Neural cell (in vitro differentiated cells): ENCODE results near the gene PREP. TPM values are rescaled to one million over a fixed set of nuclear protein-coding genes. Genes with fewer than 3 reads are reported as not detected.

Source experiments
- H2AFZ ChIP-seq: fragments of 200-600, 300-800 bp; sonication (generic), shearing (Covaris generic); 2 replicates; pipeline ENCODE4 v1.6.0; 2014; ENCODE audit warnings: low read depth, mild to moderate bottlenecking, antibody characterized with exemption, low read length, moderate library complexity
- H3F3A ChIP-seq: fragments of 200-600 bp; shearing (Covaris generic); 2 replicates; pipeline ENCODE4 v1.6.1; 2016; ENCODE audit warnings: mild to moderate bottlenecking, moderate library complexity, mixed read lengths, antibody characterized with exemption, low read length; ENCODE audit not compliant: insufficient read depth, poor library complexity, severe bottlenecking
- H3K27ac ChIP-seq: fragments of 200-600, 300-800 bp; sonication (generic), shearing (Covaris generic); 2 replicates; pipeline ENCODE4 v1.5.1; 2014; ENCODE audit warnings: mild to moderate bottlenecking, low read length, moderate library complexity
- H3K27me3 ChIP-seq: fragments of 300-800, 200-600 bp; sonication (generic), shearing (Covaris generic); 2 replicates; pipeline ENCODE4 v1.6.0; 2014; ENCODE audit warnings: mild to moderate bottlenecking, low read depth, low read length, moderate library complexity; ENCODE audit not compliant: insufficient read depth
- H3K36me3 ChIP-seq: fragments of 300-800, 200-600 bp; sonication (generic), shearing (Covaris generic); 2 replicates; pipeline ENCODE4 v1.5.1; 2014; ENCODE audit warnings: mild to moderate bottlenecking, antibody characterized with exemption, low read length, moderate library complexity; ENCODE audit not compliant: insufficient read depth
- H3K4me2 ChIP-seq: fragments of 300-800, 200-600 bp; sonication (generic), shearing (Covaris generic); 2 replicates; pipeline ENCODE4 v1.6.0; 2014; ENCODE audit warnings: mild to moderate bottlenecking, low read length
- H3K4me3 ChIP-seq: fragments of 300-800, 200-600 bp; sonication (generic), shearing (Covaris generic); 2 replicates; pipeline ENCODE4 v1.5.1; 2014; ENCODE audit warnings: mild to moderate bottlenecking, low read length, moderate library complexity
- H3K79me2 ChIP-seq: fragments of 200-600 bp; shearing (Covaris generic); replicated peaks from 2 replicates; pipeline ENCODE4 v1.6.0; 2014; ENCODE audit warnings: mild to moderate bottlenecking, low read length, moderate library complexity; ENCODE audit not compliant: insufficient read depth
- H3K9ac ChIP-seq: fragments of 300-800, 200-600 bp; sonication (generic), shearing (Covaris generic); 2 replicates; pipeline ENCODE4 v1.6.1; 2016; ENCODE audit warnings: mild to moderate bottlenecking, low read length, mixed read lengths
- H3K9me2 ChIP-seq: fragments of 200-600 bp; shearing (Covaris generic); 2 replicates; pipeline ENCODE4 v1.6.1; 2016; ENCODE audit warnings: mild to moderate bottlenecking, low read length, mixed read lengths; ENCODE audit not compliant: insufficient read depth
- H3K9me3 ChIP-seq: fragments of 200-600, 300-800 bp; sonication (generic), shearing (Covaris generic); 2 replicates; pipeline ENCODE4 v1.6.1; 2016; ENCODE audit warnings: mild to moderate bottlenecking, mixed run types, low read length, moderate library complexity, mixed read lengths
- H4K20me1 ChIP-seq: fragments of 200-600 bp; shearing (Covaris generic); 2 replicates; pipeline ENCODE4 v1.6.1; 2016; ENCODE audit warnings: mild to moderate bottlenecking, mixed run types; ENCODE audit not compliant: insufficient read depth
- CTCF ChIP-seq: fragments of 450-650 bp; IDR thresholded peaks from 2 replicates; pipeline ENCODE4 v1.5.1; 2014; ENCODE audit warnings: antibody characterized with exemption, mild to moderate bottlenecking, moderate library complexity; ENCODE audit not compliant: poor library complexity, severe bottlenecking
- EP300 ChIP-seq: fragments of 450-650 bp; conservative IDR thresholded peaks from 2 replicates; pipeline ENCODE4 v1.6.1; 2014; ENCODE audit warnings: antibody characterized with exemption, mild to moderate bottlenecking, moderate library complexity; ENCODE audit not compliant: poor library complexity, severe bottlenecking
- EZH2 ChIP-seq: fragments of 200-600, 300-800 bp; shearing (Covaris generic), sonication (generic); IDR thresholded peaks from 2 replicates; pipeline ENCODE4 v1.6.1; 2014; ENCODE audit warnings: antibody characterized with exemption, low read length, borderline replicate concordance, mild to moderate bottlenecking; ENCODE audit not compliant: insufficient read depth, poor library complexity, severe bottlenecking
- MXI1 ChIP-seq: fragments of 450-650 bp; conservative IDR thresholded peaks from 2 replicates; pipeline ENCODE4 v1.6.1; 2014; ENCODE audit warnings: antibody characterized with exemption, mild to moderate bottlenecking; ENCODE audit not compliant: poor library complexity, severe bottlenecking
- POLR2AphosphoS5 ChIP-seq: IDR thresholded peaks from 2 replicates; pipeline ENCODE4 v1.6.1; 2012
- RAD21 ChIP-seq: fragments of 450-650 bp; conservative IDR thresholded peaks from 2 replicates; pipeline ENCODE4 v1.6.1; 2014; ENCODE audit warnings: antibody characterized with exemption, mild to moderate bottlenecking, moderate library complexity
- REST ChIP-seq: IDR thresholded peaks from 2 replicates; pipeline ENCODE4 v1.6.1; 2012; ENCODE audit warnings: borderline replicate concordance
- SMC3 ChIP-seq: fragments of 450-650 bp; conservative IDR thresholded peaks from 2 replicates; pipeline ENCODE4 v1.6.1; 2014; ENCODE audit warnings: antibody characterized with exemption, mild to moderate bottlenecking, moderate library complexity; ENCODE audit not compliant: poor library complexity
- TAF1 ChIP-seq: IDR thresholded peaks from 2 replicates; pipeline ENCODE4 v1.6.1; 2012; ENCODE audit warnings: low read depth
- polyA plus RNA-seq: library from polyadenylated mRNA; depleted of rRNA; stranded (reverse); fragments of >200 nt; gene quantifications from 2 replicates; pipeline ENCODE4 v1.2.3, GENCODE V29; 2014

The PREP gene
- polyA plus RNA-seq, 1 donor from 2014 or later = 24.5 TPM

- no peaks in the 10 kb centered on the region for H3K27me3 ChIP-seq
- no peak for TF ChIP-seq REST
- TF ChIP-seq EZH2 = no peak
- TF ChIP-seq POLR2AphosphoS5 = no peak
- no peak for TF ChIP-seq RAD21
- no peak for TF ChIP-seq MXI1
- TF ChIP-seq SMC3 = no peak
- TF ChIP-seq EP300 = no peak
- TF ChIP-seq CTCF = no peak
- TF ChIP-seq TAF1 = no peak
- no peaks in the 10 kb centered on the region for H3F3A ChIP-seq
- H3K9ac ChIP-seq = no peak overlapping the region
- no peak overlapping the region for H3K4me3 ChIP-seq
- no peaks in the 10 kb centered on the region for H3K36me3 ChIP-seq
- H2AFZ ChIP-seq = no peak overlapping the region
- no peak overlapping the region for H3K27ac ChIP-seq
- no peaks in the 10 kb centered on the region for H3K79me2 ChIP-seq
- H4K20me1 ChIP-seq = no peaks in the 10 kb centered on the region
- no peak overlapping the region for H3K4me2 ChIP-seq
- H3K9me2 ChIP-seq = no peaks in the 10 kb centered on the region
- H3K9me3 ChIP-seq = no peaks in the 10 kb centered on the region
Measured at GRCh38 chr6:105305521-105305920, 97.4 kb downstream of the PREP start.

- H3K9ac ChIP-seq = no peak overlapping the region
- H3K4me2 ChIP-seq = no peak overlapping the region
Measured at GRCh38 chr6:105304825-105305224, 98.1 kb downstream of the PREP start.

More at GRCh38 chr6:105304825-105305224, 98.1 kb downstream of the PREP start:
- Histone ChIP-seq H3K27me3 (no peaks in the 10 kb centered on the region), H3K9me3 (no peaks in the 10 kb centered on the region), H3K27ac (no peak overlapping the region), H3F3A (no peaks in the 10 kb centered on the region), H3K4me3 (no peak overlapping the region), H3K9me2 (no peaks in the 10 kb centered on the region), H3K79me2 (no peaks in the 10 kb centered on the region), H3K36me3 (no peaks in the 10 kb centered on the region), H4K20me1 (no peaks in the 10 kb centered on the region), H2AFZ (no peak overlapping the region)
- no peak for TF ChIP-seq EP300
- TF ChIP-seq MXI1 = no peak
- no peak for TF ChIP-seq POLR2AphosphoS5
- TF ChIP-seq TAF1 = no peak
- no peak for TF ChIP-seq CTCF
